HepG2 (cell line): ENCODE results near the gene ATP1B2. TPM values are rescaled to one million over a fixed set of nuclear protein-coding genes. Genes with fewer than 3 reads are reported as not detected.

Source experiments
- E2F1 ChIP-seq: sonication (generic); formaldehyde crosslinking; IDR thresholded peaks from 2 replicates; pipeline ENCODE4 v1.5.0; 2020; ENCODE audit warnings: missing genetic modification reagents
- GABPB1 ChIP-seq: IDR thresholded peaks from 2 replicates; pipeline ENCODE4 v1.6.1; 2016; ENCODE audit warnings: mild to moderate bottlenecking, missing genetic modification reagents, moderate library complexity, missing compliant biosample characterization
- HES4 ChIP-seq: sonication (generic); formaldehyde crosslinking; IDR thresholded peaks from 2 replicates; pipeline ENCODE4 v1.9.0; 2021; ENCODE audit warnings: mild to moderate bottlenecking, missing genetic modification reagents, borderline replicate concordance
- HOXA5 ChIP-seq: sonication (generic); formaldehyde crosslinking; IDR thresholded peaks from 2 replicates; pipeline ENCODE4 v1.4.0; 2020; ENCODE audit warnings: missing genetic modification reagents
- IRX3 ChIP-seq: sonication (generic); formaldehyde crosslinking; IDR thresholded peaks from 2 replicates; pipeline ENCODE4 v1.8.1; 2023; ENCODE audit warnings: mild to moderate bottlenecking, low read depth, missing genetic modification reagents, borderline replicate concordance
- ISL2 ChIP-seq: sonication (generic); formaldehyde crosslinking; IDR thresholded peaks from 2 replicates; pipeline ENCODE4 v1.5.0; 2020; ENCODE audit warnings: missing genetic modification reagents
- KDM2A ChIP-seq: sonication (generic); formaldehyde crosslinking; IDR thresholded peaks from 2 replicates; pipeline ENCODE4 v1.4.0; 2020; ENCODE audit warnings: low read depth, missing genetic modification reagents, borderline replicate concordance
- MED8 ChIP-seq: sonication (generic); formaldehyde crosslinking; IDR thresholded peaks from 2 replicates; pipeline ENCODE4 v1.8.1; 2023; ENCODE audit warnings: mild to moderate bottlenecking, missing genetic modification reagents; ENCODE audit not compliant: insufficient replicate concordance
- NR2C2 ChIP-seq: sonication (generic); formaldehyde crosslinking; IDR thresholded peaks from 2 replicates; pipeline ENCODE4 v1.4.0; 2020; ENCODE audit warnings: missing genetic modification reagents, mild to moderate bottlenecking, moderate library complexity, borderline replicate concordance
- PHF21A ChIP-seq: sonication (generic); formaldehyde crosslinking; IDR thresholded peaks from 2 replicates; pipeline ENCODE4 v1.5.0; 2020; ENCODE audit warnings: mild to moderate bottlenecking, missing genetic modification reagents
- POLR2G ChIP-seq: fragments of 200-400 bp; formaldehyde crosslinking; IDR thresholded peaks from 2 replicates; pipeline ENCODE4 v1.6.1; 2018; ENCODE audit warnings: mild to moderate bottlenecking, low read depth, low read length, moderate library complexity
- PRDM15 ChIP-seq: sonication (generic); formaldehyde crosslinking; IDR thresholded peaks from 2 replicates; pipeline ENCODE4 v1.4.0; 2020; ENCODE audit warnings: missing genetic modification reagents
- SOX5 ChIP-seq: IDR thresholded peaks from 2 replicates; pipeline ENCODE4 v1.6.1; 2016; ENCODE audit warnings: borderline replicate concordance
- SSRP1 ChIP-seq: IDR thresholded peaks from 2 replicates; pipeline ENCODE4 v1.6.1; 2016; ENCODE audit warnings: control low read depth
- TFDP2 ChIP-seq: sonication (generic); formaldehyde crosslinking; IDR thresholded peaks from 2 replicates; pipeline ENCODE4 v1.4.0; 2020; ENCODE audit warnings: missing genetic modification reagents
- TMF1 ChIP-seq: sonication (generic); formaldehyde crosslinking; IDR thresholded peaks from 2 replicates; pipeline ENCODE4 v1.8.1; 2022; ENCODE audit warnings: low read depth, missing genetic modification reagents
- ZFP1 ChIP-seq: IDR thresholded peaks from 2 replicates; pipeline ENCODE4 v1.6.1; 2016
- ZMYM4 ChIP-seq: sonication (generic); formaldehyde crosslinking; IDR thresholded peaks from 2 replicates; pipeline ENCODE4 v1.8.1; 2023; ENCODE audit warnings: mild to moderate bottlenecking, missing genetic modification reagents
- ZNF160 ChIP-seq: sonication (generic); formaldehyde crosslinking; IDR thresholded peaks from 2 replicates; pipeline ENCODE4 v1.8.0; 2022; ENCODE audit warnings: mild to moderate bottlenecking, inconsistent platforms, missing genetic modification reagents
- ZNF253 ChIP-seq: sonication (generic); formaldehyde crosslinking; IDR thresholded peaks from 2 replicates; pipeline ENCODE4 v1.8.0; 2022; ENCODE audit warnings: mild to moderate bottlenecking, missing genetic modification reagents, borderline replicate concordance
- ZNF335 ChIP-seq: sonication (generic); formaldehyde crosslinking; IDR thresholded peaks from 2 replicates; pipeline ENCODE4 v1.4.0; 2020; ENCODE audit warnings: missing genetic modification reagents
- polyA plus RNA-seq, 8 experiments: library from polyadenylated mRNA; depleted of rRNA in 3 of 8; stranded (reverse) in 7 of 8; unstranded in 1 of 8; fragments of >200 nt; fragmentation: Illumina TruSeq in 4 of 8; extraction: Trizol in 4 of 8; gene quantifications; 2 replicates each; pipeline versions ENCODE4 v1.2.1 to v1.2.3, GENCODE V29; 2011 to 2016; ENCODE audit warnings: low read depth in 4 of 8, missing spikeins in 1 of 8, mixed read lengths in 1 of 8; ENCODE audit not compliant: insufficient read depth in 1 of 8
- total RNA-seq, 5 experiments: library from RNA; depleted of rRNA; stranded (reverse); fragments of >200 nt; fragmentation: Illumina TruSeq; extraction: Trizol; gene quantifications; 2 replicates each; pipeline ENCODE4 v1.2.3, GENCODE V29; 2016; ENCODE audit warnings: low read depth in 1 of 5
- TF ChIP-seq, protein P1 (sequence below): IDR thresholded peaks from 2 replicates; pipeline ENCODE4 v1.6.1; 2016

The ATP1B2 gene
- total and polyA plus RNA-seq, 2 of the 13 experiments (the other 11 are each of a cell fraction or from before 2014, with no cell fraction given), result not detected

GRCh38 chr17:7686222-7687071 is 35.7 kb downstream of the ATP1B2 start (continued):
- no peak for TF ChIP-seq ZNF160 (CRISPR knock-in tag)
- no peak; the same call in 1 of the 2 replicates for TF ChIP-seq PRDM15 (CRISPR knock-in tag)
- no peak for TF ChIP-seq HES4 (CRISPR knock-in tag)
- peak; percentile 67; the same call in 1 of the 2 replicates for TF ChIP-seq ZNF335 (CRISPR knock-in tag)
- TF ChIP-seq NR2C2 (CRISPR knock-in tag), result peak; percentile 48; the same call in 1 of the 2 replicates
- TF ChIP-seq IRX3 (CRISPR knock-in tag), result no peak
- TF ChIP-seq ZNF253 (CRISPR knock-in tag), result no peak
- peak; percentile 75 for TF ChIP-seq GABPB1 (CRISPR knock-in tag)
- TF ChIP-seq, protein P1, sequence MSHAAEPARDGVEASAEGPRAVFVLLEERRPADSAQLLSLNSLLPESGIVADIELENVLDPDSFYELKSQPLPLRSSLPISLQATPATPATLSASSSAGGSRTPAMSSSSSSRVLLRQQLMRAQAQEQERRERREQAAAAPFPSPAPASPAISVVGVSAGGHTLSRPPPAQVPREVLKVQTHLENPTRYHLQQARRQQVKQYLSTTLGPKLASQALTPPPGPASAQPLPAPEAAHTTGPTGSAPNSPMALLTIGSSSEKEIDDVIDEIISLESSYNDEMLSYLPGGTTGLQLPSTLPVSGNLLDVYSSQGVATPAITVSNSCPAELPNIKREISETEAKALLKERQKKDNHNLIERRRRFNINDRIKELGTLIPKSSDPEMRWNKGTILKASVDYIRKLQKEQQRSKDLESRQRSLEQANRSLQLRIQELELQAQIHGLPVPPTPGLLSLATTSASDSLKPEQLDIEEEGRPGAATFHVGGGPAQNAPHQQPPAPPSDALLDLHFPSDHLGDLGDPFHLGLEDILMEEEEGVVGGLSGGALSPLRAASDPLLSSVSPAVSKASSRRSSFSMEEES, result no peak
- TF ChIP-seq KDM2A, result peak; percentile 14; the same call in 1 of the 2 replicates
- no peak for TF ChIP-seq SSRP1
- no peak for TF ChIP-seq MED8 (CRISPR knock-in tag)
- peak; percentile 78 for TF ChIP-seq POLR2G
- 0 out of 2 replicates have a peak, but pooled peaks have one; percentile 29 for TF ChIP-seq HOXA5 (CRISPR knock-in tag)
- TF ChIP-seq E2F1 (CRISPR knock-in tag), result 0 out of 2 replicates have a peak, but pooled peaks have one; percentile 29
- 0 out of 2 replicates have a peak, but pooled peaks have one; percentile 34 for TF ChIP-seq PHF21A (CRISPR knock-in tag)
- no peak; the same call in 1 of the 2 replicates for TF ChIP-seq TMF1
- TF ChIP-seq ISL2 (CRISPR knock-in tag), result peak; percentile 39; the same call in 1 of the 2 replicates
- no peak for TF ChIP-seq TFDP2 (CRISPR knock-in tag)
- no peak for TF ChIP-seq ZMYM4 (CRISPR knock-in tag)
- TF ChIP-seq SOX5 (CRISPR knock-in tag), result no peak; the same call in 1 of the 2 replicates
- no peak for TF ChIP-seq ZFP1 (CRISPR knock-in tag)
